Lower leg skin (tissue), 4 donors: ENCODE measurements around the gene SNN. TPM values are rescaled to one million over a fixed set of nuclear protein-coding genes. Genes with fewer than 3 reads are reported as not detected.

Source experiments
- DNase-seq, 2 donors: peaks; one replicate each; pipeline ENCODE4 v3.0.0-alpha.2; 2019; ENCODE audit warnings: low spot score in 2 of 2
- H3K4me3 ChIP-seq: fragments of 200-600 bp; sonication (generic); 2 replicates; pipeline ENCODE4 v1.5.1; 2017; ENCODE audit warnings: mild to moderate bottlenecking, low read depth; ENCODE audit not compliant: poor library complexity, severe bottlenecking
- POLR2A ChIP-seq, 2 donors: fragments of 450-650 bp; IDR thresholded peaks; one replicate each; pipeline ENCODE4 v1.6.1; 2016 to 2017; ENCODE audit warnings: antibody characterized with exemption in 2 of 2, mild to moderate bottlenecking in 1 of 2, moderate library complexity in 1 of 2
- WGBS, 2 donors: methylation state at CpG; one replicate each; pipeline ENCODE4 v1.1.5; 2018; 5-methylcytosine and 5-hydroxymethylcytosine counted together
- intact Hi-C: fragments of 100-400 bp; cut with DNase I; formaldehyde crosslinking; loops from one replicate; pipeline ENCODE4 v1.15.0; 2023; ENCODE audit warnings: low total_unique reads
- total RNA-seq, 4 donors: library from RNA; depleted of rRNA; stranded (reverse); fragments of >200 nt; gene quantifications; one replicate each; pipeline ENCODE4 v1.1.0, GENCODE V29; 2016
- TF ChIP-seq, protein P1 (sequence below), 3 donors: fragments of 450-650 bp; IDR thresholded peaks; one replicate each; pipeline ENCODE4 v1.5.1; 2016; ENCODE audit warnings: antibody characterized with exemption in 3 of 3, mild to moderate bottlenecking in 3 of 3, moderate library complexity in 2 of 3

SNN gene
- total RNA-seq, 4 donors from 2014 or later: 15.4 to 30.2 (median 20.6) TPM

DNA sequence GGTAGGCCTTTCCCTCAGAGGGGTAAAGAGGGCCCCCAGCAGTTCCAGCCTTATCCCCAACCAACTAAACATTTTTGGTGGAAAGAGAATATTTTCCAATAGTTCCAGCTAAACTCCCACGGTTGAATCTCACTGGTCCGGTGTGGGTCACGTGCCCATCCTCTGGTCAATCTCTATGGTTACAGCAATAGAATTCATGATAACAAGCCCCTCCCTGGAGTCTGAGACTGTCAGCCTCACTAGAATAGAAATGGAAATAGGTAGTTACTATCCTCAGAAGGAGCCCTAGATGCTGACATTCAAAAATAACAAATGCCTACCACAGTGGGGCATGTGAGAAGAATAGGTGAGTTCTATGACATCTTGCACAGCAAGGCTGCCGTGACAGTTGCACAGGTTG lies 44.0 kb upstream of the SNN start:
- TF ChIP-seq POLR2A (IDR thresholded peaks at IDR 0.05): no peak
- TF ChIP-seq, protein P1, sequence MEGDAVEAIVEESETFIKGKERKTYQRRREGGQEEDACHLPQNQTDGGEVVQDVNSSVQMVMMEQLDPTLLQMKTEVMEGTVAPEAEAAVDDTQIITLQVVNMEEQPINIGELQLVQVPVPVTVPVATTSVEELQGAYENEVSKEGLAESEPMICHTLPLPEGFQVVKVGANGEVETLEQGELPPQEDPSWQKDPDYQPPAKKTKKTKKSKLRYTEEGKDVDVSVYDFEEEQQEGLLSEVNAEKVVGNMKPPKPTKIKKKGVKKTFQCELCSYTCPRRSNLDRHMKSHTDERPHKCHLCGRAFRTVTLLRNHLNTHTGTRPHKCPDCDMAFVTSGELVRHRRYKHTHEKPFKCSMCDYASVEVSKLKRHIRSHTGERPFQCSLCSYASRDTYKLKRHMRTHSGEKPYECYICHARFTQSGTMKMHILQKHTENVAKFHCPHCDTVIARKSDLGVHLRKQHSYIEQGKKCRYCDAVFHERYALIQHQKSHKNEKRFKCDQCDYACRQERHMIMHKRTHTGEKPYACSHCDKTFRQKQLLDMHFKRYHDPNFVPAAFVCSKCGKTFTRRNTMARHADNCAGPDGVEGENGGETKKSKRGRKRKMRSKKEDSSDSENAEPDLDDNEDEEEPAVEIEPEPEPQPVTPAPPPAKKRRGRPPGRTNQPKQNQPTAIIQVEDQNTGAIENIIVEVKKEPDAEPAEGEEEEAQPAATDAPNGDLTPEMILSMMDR (IDR thresholded peaks at IDR 0.05): no peak
- no peak for DNase-seq
- intact Hi-C loops: no loop called here
- 92% methylated on average over 4 of the region's 4 CpGs for WGBS, 2 donors
- H3K4me3 ChIP-seq: no peak overlapping the region

DNA sequence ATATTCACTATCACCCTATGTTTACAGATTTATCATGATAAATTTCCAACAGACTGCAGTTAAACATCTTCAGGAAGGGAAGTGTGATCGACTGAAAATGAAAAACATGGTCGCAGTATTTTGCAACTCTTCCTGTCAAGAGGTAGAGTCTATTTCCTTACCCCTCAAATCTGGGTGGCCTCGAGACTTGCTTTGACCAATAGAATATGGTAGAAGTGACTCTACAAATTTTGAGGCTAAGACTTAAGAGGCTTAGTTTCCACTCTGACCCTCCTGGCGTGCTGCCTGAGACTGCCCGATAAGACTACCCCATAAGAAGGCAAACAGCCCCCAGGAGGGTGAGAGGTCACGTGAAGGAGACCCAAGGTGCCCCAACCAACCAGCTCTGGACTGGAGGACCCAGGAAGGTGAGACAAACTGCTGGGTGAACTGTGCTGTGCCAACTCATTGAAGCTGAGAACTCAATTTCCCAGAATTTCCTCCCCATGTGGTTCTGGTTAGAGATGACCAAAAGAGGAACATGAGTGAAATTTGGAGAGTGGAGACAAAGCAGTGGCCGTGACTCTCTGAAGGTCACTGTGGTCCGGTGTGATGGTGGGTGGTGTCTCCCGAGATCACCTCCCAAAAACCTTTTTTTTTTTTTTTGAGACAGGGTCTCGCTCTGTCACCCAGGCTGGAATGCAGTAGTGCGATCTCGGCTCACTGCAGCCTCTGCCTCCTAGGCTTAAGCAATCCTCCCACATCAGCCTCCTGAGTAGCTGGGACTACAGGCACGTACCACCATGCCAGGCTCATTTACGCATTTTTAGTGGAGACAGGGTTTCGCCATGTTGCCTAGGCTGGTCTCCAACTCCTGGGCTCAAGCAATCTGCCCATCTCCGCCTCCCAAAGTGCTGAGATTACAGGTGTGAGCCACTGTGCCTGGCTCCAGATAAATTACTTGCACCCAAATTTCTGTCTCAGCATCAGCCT lies 43.3 kb upstream of the SNN start:
- WGBS, 2 donors: 71 to 77% methylated on average over 16 of the region's 16 CpGs
- intact Hi-C loops: no loop called here
- H3K4me3 ChIP-seq: no peak overlapping the region
- TF ChIP-seq POLR2A (IDR thresholded peaks at IDR 0.05): no peak
- TF ChIP-seq, protein P1 (IDR thresholded peaks at IDR 0.05): no peak
- no peak for DNase-seq

DNA sequence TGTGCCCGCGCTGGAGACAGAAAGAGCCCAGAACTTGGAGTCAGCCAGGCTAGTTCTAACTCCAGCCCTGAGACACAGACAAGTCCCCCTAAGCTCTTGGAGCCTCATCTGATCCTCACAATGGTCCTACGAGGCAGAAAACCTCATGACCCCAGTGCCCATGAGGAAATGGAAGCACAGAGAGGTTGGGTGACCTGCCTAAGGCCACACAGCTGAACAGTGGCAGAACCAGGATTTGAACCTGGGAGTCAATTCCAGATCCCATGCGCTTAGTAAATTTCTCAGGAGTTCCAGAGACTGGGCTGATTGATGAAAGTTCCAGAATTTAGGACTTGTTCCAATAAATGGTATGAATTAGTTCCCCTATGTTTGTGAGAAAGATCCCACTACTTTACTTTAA lies 42.5 kb upstream of the SNN start:
- no peak for DNase-seq
- H3K4me3 ChIP-seq: no peak overlapping the region
- TF ChIP-seq, protein P1 (IDR thresholded peaks at IDR 0.05): no peak
- no peak for TF ChIP-seq POLR2A (IDR thresholded peaks at IDR 0.05)
- WGBS, 2 donors: 90 to 93% methylated on average over 4 of the region's 4 CpGs
- intact Hi-C loops: no loop called here

DNA sequence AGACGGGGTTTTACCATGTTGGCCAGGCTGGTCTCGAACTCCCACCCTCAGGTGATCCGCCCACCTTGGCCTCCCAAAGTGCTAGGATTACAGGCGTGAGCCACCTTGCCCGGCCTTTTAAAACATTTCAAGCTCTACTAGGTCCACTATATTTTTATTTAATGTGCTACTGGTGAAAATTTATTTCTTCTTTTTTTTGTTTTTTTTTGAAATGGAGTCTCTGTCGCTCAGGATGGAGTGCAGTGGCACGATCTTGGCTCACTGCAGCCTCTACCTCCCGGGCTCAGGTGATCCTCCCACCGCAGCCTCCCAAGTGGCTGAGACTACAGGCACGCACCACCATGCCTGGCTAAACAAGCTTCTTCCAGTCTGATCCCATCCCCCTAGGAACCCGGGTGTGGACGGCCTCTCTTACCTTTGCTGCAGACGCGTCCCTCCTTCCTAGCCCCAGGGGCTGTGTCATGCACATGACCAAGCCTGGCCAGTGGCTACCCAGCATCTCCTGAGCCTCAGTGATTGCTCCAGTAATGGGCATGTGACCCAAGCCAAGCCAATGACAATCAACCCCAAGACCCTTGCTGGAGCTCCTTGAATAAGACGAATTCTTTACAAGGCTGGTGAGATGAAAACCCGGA lies 41.5 kb upstream of the SNN start:
- WGBS, 2 donors: 92 to 94% methylated on average over 16 of the region's 16 CpGs
- intact Hi-C loops: no loop called here
- no peak overlapping the region for H3K4me3 ChIP-seq
- DNase-seq: no peak
- TF ChIP-seq, protein P1 (IDR thresholded peaks at IDR 0.05): no peak
- TF ChIP-seq POLR2A (IDR thresholded peaks at IDR 0.05): no peak

DNA sequence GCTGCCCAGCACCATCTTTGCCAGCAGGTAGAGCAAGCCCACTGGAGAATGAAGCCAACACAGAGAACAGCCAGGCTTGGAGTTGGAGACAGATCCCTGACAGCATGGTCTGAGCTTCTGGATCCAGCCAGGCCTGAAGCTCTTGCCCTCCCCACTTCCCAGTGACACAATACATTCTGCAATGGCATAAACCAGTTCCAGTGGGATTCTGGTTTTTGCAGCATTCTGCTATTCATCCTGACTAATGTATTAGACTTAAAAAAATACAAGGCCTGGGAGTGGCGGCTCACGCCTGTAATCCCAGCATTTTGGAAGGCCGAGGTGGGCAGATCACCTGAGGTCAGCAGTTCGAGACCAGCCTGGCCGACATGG lies 41.0 kb upstream of the SNN start:
- no peak overlapping the region for H3K4me3 ChIP-seq
- TF ChIP-seq POLR2A (IDR thresholded peaks at IDR 0.05): no peak
- TF ChIP-seq, protein P1 (IDR thresholded peaks at IDR 0.05): no peak
- DNase-seq: no peak
- intact Hi-C loops: no loop called here
- WGBS, 2 donors: 88 to 91% methylated on average over 5 of the region's 5 CpGs
